Measurements from ENCODE around the gene SHISA5.

- TF ChIP-seq, protein P1, sequence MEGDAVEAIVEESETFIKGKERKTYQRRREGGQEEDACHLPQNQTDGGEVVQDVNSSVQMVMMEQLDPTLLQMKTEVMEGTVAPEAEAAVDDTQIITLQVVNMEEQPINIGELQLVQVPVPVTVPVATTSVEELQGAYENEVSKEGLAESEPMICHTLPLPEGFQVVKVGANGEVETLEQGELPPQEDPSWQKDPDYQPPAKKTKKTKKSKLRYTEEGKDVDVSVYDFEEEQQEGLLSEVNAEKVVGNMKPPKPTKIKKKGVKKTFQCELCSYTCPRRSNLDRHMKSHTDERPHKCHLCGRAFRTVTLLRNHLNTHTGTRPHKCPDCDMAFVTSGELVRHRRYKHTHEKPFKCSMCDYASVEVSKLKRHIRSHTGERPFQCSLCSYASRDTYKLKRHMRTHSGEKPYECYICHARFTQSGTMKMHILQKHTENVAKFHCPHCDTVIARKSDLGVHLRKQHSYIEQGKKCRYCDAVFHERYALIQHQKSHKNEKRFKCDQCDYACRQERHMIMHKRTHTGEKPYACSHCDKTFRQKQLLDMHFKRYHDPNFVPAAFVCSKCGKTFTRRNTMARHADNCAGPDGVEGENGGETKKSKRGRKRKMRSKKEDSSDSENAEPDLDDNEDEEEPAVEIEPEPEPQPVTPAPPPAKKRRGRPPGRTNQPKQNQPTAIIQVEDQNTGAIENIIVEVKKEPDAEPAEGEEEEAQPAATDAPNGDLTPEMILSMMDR (IDR thresholded peaks at IDR 0.05): no peak
- TF ChIP-seq EP300 (IDR thresholded peaks at IDR 0.05): no peak
- no peak for TF ChIP-seq POLR2AphosphoS5 (IDR thresholded peaks at IDR 0.05)
- TF ChIP-seq POLR2A (IDR thresholded peaks at IDR 0.05): no peak
Observed at GRCh38 chr3:48553361-48553760, 49.4 kb upstream of the SHISA5 start.
